Frontal cortex (tissue), 4 donors: ENCODE measurements around the gene ADAM22. TPM values are rescaled to one million over a fixed set of nuclear protein-coding genes. Genes with fewer than 3 reads are reported as not detected.
A peak's percentile ranks its signal among the peaks of the same experiment; 100 is the strongest.

ENCODE experiments used
- DNase-seq, 2 donors: peaks; one replicate each; pipeline ENCODE4 v3.0.0; 2012; ENCODE audit warnings: low spot score in 2 of 2
- FAIRE-seq: peaks from 2 replicates; lab custom pipeline; 2012; peaks lifted over from hg19 to GRCh38; lab: Jason Lieb, UNC
- total RNA-seq: library from RNA; depleted of rRNA; stranded (reverse); fragments of >200 nt; gene quantifications from one replicate; pipeline ENCODE4 v1.2.3, GENCODE V29; 2014
- donor health status: control.
- donor health status: control.
- donor health status: control.

ADAM22 gene
- total RNA-seq, 1 donor from 2014 or later, result 76.2 TPM

DNA sequence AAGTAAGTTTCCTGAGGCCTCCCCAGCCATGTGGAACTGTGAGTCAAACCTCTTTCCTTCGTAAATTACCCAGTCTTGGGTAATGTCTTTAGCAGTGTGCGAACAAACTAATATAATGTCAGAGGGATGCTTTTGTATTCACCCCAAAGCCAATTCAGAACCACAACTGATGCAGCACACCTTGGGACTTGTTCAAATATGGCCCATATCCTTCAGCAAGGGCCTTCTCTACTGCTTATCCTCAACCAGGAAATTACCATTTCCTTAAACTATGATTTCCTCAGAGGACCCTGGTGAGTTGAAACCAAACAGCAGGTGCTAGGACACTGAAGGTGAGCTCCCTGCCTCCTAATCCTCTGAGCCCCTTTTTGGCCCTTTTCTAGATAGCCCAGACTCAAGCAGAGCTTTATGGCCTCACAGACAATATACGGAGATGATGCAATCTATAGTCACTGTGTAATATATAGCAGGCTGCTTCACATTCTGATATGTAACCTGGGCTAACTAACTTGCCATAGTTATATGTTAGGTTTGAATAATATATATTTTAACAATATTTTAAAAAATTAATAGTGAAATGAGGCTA lies 270.6 kb downstream of the ADAM22 start:
- DNase-seq (no peak), FAIRE-seq (no peak)

DNA sequence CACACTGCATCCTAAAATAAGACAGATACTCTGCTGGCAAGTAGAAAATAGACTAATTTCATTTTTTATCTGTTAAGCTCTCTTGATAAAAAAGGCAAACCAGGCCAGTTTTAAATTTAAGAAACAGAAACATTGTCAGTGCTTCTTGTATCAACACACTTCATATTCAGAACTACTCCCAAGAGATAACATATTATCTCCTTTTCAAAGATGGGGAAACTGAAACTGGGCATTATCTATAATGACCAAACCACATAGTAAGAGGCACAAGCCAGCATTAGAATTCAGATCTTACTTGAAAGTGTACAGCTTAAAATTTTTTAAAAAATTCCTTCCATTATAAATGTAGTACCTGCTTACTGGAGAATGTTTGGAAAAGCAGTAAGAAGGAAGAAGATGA lies 271.1 kb downstream of the ADAM22 start:
- no peak for DNase-seq
- no peak for FAIRE-seq

DNA sequence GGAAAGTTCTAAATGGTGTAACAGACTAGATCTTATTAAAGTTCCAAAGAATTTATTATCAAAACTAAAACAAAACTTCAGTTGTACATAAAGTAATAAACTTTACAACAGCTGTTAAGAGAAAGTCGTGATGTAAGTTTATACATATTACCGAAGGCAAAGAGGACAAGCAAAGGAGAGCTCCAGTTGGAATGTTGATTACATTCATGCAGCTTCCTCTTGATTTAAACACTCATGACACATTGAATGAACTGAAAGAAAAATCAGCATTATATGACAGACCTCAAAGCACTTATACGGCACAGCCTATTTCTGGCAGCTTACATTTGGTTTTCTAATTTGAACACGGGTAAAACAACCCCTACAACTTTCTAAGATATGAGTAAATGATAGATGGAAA lies 272.2 kb downstream of the ADAM22 start:
- DNase-seq (no peak), FAIRE-seq (no peak)

GRCh38 chr7:88208521-88208920 lies 274.5 kb downstream of the ADAM22 start:
- DNase-seq (no peak), FAIRE-seq (no peak)

DNA sequence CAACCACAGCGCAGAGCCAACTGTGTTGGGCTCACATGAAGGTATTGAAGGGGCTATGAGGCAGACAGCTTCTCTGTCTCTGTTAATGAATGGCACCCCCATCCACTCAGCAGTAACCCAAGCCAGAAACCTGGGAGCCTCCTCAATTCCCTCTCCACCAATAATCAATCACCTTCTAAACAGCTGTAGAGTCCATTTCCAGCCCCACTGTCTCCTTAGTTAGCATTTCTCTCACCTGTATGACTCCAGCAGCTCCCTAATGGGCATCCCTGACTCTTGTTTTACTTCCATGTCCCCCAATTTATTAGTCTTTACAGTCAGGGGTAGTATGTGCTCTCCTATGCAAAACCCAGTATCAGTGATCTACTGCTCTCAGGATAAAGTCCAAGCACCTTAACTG lies 278.9 kb downstream of the ADAM22 start:
- DNase-seq, result no peak
- FAIRE-seq, result no peak

DNA sequence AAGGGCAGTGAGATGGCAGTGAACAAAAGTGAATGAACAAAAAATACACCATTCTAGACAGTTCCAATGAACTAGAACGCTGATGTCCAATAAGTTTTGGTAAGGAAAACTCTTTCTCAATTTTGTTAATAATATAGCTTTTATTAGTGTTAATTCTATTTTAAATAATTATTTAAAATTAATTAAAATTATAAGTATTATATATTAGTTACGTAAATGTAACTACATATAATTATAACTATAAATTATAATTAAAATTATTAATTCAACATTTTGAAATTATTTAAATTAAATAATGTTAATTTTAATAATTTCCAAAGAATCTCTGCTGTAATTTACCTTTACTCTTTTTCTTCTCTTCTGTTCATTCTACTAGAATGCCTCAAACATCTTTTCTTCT lies 280.4 kb downstream of the ADAM22 start:
- DNase-seq, result no peak
- FAIRE-seq, result peak; percentile 98

DNA sequence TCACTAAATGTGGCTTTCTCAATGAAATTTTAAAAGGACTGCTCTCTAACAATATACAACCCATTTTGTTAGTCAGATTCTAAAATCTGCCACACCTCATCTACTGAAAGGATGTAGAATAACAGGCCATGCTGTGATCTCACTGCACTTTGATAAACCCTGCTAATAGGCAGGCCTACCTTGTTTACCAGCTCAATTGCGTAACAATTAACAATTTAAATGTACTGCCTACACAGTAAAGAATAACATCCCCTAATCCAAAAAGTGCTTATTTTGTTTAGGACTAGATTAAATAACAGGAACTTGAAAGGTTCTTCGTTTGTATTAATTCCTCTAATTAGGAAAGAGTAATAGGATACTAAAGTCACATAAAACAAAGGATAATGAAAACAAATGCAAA lies 281.2 kb downstream of the ADAM22 start:
- no peak for FAIRE-seq
- DNase-seq, result no peak

- FAIRE-seq (no peak), DNase-seq (no peak)
Measured at GRCh38 chr7:88216276-88216675, 282.2 kb downstream of the ADAM22 start.

- DNase-seq, result no peak
- no peak for FAIRE-seq
Measured at GRCh38 chr7:88217675-88218428, 283.8 kb downstream of the ADAM22 start.

GRCh38 chr7:88218429-88218745 lies 284.3 kb downstream of the ADAM22 start:
- no peak for DNase-seq
- no peak for FAIRE-seq

- peak; percentile 53 to 56 for DNase-seq
- no peak for FAIRE-seq
Measured at GRCh38 chr7:88218836-88219605, 285.0 kb downstream of the ADAM22 start.

GRCh38 chr7:88219781-88220747 lies 286.0 kb downstream of the ADAM22 start, which contains the start of gene SRI:
Gene SRI, minus strand, starts transcription at chr7:88220038. Its CDS starts 12 bp downstream, at chr7:88220026.
- FAIRE-seq (no peak), DNase-seq (peak; percentile 83)

DNA sequence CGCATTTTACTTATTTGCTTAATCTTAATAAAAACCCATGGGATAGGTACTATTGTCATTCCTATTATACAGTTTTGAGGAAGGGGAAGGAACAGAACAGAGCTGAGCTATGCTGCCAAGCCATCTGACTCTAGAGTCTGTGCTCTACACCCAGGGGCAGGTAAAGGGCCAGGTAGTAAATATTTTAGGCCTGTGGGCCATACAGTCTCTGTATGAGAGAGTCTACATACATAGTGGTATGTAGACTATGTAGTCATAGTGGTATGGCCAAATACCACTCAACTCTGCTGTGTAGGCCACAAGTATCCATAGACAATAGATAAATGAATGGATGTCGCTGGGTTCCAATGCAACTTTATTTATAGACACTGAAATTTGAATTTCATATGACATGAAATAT lies 289.2 kb downstream of the ADAM22 start:
- DNase-seq (no peak), FAIRE-seq (no peak)

DNA sequence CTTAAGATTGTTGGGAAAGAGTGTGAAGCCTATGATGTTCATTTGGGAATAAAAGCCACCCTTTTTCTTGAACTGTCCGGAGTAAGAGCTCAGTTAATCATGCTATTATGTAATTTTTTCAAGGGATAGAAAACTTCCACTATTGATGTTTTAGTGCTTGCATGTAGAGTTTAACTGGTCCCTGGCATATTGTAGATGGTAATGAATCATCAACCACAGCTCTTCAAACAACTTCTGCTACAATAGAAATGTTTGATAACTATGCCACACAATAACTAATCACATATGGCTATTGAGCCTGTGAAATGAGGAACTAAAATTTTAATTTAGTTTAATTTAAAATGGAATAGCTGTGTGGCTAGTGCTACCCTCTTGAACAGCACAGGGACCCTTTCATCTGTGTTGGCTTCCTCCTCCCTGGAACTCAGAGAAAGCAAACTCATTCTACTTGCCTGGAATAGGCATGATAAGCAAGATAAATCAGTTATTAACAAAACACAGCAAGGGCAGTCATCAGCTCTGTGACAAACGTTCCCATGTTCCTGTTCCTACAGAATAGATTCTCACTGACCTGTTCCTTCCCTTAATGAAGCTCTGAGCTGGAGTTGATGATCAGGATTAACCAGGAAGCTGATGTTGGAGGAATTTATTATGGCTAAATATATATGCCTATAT lies 290.7 kb downstream of the ADAM22 start:
- no peak for FAIRE-seq
- DNase-seq, result no peak

GRCh38 chr7:88226201-88226600 lies 292.1 kb downstream of the ADAM22 start:
- DNase-seq (no peak), FAIRE-seq (no peak)

DNA sequence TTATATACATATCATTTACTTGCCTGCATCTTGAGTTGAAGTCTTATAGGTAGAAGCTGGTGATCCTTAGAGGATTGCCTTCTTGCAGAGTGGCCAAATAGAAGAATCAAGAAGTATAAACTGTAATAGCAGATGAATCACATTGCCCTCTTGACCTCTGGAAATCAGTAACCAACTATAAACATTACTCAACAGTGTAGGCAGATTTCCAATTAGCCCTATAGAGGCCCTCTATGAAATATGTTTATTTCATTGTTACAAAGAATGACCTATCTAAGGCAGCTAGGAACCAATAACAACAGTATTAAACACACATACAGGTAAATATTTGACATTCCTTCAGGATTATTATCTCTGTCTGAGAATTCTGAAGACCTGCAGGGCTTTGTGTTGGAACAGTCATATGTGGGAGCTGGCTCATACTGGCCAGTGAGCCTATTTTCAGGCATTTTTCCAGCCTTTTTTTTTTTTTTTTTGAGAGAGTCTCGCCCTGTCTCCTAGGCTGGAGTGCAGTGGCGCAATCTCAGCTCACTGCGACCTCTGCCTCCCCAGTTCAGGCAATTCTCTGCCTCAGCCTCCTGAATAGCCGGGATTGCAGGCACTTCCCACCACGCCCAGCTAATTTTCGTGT lies 292.9 kb downstream of the ADAM22 start:
- no peak for DNase-seq
- FAIRE-seq, result no peak

DNA sequence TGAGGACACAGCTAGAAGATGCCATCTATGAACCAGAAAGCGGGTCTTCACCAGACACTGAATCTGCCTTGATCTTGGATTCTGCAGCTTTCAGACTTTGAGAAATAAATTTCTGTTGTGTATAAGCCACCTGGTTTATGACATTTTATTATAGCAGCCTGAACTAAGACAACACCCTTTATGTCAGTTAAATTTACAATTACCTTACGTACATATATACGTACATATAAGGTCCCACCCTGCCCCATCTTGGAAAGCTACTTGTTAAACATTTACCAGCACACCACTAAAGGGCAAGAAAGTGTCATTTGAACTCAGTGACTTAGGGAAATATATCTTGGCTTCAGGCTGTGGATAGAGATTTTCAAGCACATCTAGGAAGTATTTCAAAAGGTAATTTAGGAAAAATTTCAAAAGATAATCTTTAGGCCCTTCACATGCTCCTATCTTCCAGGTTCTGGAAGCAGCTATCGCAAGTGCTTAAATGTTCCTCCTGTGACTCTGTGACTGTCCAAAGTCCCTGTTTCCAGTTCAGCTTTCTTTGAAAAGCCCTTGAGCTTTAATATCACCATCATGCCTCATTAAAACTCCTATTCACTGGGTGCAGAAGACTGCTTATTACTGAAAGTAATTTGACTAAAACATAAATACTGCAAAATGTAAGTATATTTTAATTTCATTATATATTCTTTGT lies 295.4 kb downstream of the ADAM22 start:
- FAIRE-seq, result no peak
- no peak for DNase-seq

GRCh38 chr7:88230646-88231045 lies 296.6 kb downstream of the ADAM22 start:
- FAIRE-seq (no peak), DNase-seq (no peak)
